Testis (tissue), 2 donors: ENCODE measurements around the gene ELFN2.

ENCODE experiments used
- CTCF ChIP-seq, 3 experiments: fragments of 450-650 bp in 2 of 3; fragments of 200-600 bp in 1 of 3; sonication (generic) in 1 of 3; IDR thresholded peaks; one replicate each; pipeline ENCODE4 v1.5.1; 2016 to 2019; ENCODE audit warnings: antibody characterized with exemption in 3 of 3, mild to moderate bottlenecking in 2 of 3, moderate library complexity in 1 of 3
- POLR2A ChIP-seq: fragments of 450-650 bp; IDR thresholded peaks from one replicate; pipeline ENCODE4 v1.6.1; 2017; ENCODE audit warnings: antibody characterized with exemption, mild to moderate bottlenecking, moderate library complexity

- no peak for TF ChIP-seq POLR2A
- no peak for TF ChIP-seq CTCF (IDR thresholded peaks at IDR 0.05)
Observed at GRCh38 chr22:37474447-37475090, 47.3 kb upstream of the ELFN2 start.
